ENCODE results near the gene BAX.

DNA sequence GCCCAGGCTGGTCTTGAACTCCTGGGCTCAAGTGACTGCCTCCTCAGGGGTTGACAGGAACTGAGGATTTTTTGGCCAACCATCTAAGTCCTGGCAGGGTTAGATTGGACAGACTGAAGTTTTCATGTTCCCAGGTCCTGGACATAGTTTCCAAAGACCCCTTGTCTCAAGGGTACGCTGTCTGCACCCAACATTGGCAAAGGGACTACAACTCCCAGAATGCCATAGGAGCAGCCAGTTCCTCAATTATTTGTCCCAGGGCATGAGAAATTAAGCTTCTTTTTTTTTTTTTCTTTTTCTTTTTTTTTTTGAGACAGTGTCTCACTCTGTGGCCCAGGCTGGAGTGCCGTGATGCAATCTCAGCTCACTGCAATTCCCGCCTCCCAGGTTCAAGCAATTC lies 31.5 kb downstream of the BAX start:
- TF ChIP-seq, protein P1, sequence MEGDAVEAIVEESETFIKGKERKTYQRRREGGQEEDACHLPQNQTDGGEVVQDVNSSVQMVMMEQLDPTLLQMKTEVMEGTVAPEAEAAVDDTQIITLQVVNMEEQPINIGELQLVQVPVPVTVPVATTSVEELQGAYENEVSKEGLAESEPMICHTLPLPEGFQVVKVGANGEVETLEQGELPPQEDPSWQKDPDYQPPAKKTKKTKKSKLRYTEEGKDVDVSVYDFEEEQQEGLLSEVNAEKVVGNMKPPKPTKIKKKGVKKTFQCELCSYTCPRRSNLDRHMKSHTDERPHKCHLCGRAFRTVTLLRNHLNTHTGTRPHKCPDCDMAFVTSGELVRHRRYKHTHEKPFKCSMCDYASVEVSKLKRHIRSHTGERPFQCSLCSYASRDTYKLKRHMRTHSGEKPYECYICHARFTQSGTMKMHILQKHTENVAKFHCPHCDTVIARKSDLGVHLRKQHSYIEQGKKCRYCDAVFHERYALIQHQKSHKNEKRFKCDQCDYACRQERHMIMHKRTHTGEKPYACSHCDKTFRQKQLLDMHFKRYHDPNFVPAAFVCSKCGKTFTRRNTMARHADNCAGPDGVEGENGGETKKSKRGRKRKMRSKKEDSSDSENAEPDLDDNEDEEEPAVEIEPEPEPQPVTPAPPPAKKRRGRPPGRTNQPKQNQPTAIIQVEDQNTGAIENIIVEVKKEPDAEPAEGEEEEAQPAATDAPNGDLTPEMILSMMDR (optimal IDR thresholded peaks at IDR 0.05 in 1 of 3, IDR thresholded peaks at IDR 0.05 in 1 of 3, conservative IDR thresholded peaks at IDR 0.05 in 1 of 3; ENCODE audit: extremely low read depth in 1 of 3, insufficient read depth in 2 of 3, low read length in 3 of 3): no peak
- no peak for TF ChIP-seq EZH2 (IDR thresholded peaks at IDR 0.05; ENCODE audit: low read length)

Measured in keratinocyte (primary cell).